GM18520 (cell line): Measurements from ENCODE around the gene KDM4B.
"Not testable (repeated sequence)": the region's sequence is repeated elsewhere in the genome, so short reads cannot be mapped to it uniquely, and the experiment has no call there.

Experiments
- ATAC-seq: cut with Tn5 transposase; IDR thresholded peaks from one replicate; pipeline ENCODE4 v1.9.1; 2021; ENCODE audit not compliant: unreplicated experiment

KDM4B gene

DNA sequence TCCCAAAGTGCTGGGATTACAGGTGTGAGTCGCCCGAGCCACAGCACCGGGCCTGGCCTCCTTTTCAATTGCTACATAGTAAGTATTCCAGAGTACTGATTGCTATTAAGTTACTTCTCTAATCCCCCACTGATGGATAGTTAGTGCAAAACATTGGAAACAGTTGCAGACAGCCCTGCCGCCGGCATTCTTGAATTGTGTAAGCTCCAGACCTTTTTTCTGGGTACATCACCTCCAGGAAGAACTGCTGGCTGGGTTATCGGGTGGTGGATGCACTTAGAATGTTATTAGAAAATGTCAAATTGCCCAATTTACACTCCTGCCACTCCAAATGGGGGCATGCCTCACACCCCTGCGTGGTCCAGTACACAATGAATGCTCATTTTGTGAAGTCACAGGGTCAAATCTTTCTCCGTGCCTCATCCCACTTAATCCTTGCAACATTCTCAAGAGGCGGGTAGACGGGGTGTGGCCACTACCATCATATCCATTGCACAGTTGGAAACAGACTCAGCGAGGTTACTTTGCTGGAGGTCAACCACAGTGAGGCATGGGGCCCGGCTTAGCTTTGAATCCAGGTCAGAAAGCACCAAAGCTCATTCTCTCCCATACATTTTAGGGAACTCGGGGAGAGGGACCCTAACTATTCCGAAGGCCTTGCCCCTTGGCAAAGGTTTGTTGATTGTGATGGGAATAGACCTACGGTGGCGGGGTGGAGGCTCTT, 1.0 kb upstream of the KDM4B start:
- ATAC-seq, result no peak

DNA sequence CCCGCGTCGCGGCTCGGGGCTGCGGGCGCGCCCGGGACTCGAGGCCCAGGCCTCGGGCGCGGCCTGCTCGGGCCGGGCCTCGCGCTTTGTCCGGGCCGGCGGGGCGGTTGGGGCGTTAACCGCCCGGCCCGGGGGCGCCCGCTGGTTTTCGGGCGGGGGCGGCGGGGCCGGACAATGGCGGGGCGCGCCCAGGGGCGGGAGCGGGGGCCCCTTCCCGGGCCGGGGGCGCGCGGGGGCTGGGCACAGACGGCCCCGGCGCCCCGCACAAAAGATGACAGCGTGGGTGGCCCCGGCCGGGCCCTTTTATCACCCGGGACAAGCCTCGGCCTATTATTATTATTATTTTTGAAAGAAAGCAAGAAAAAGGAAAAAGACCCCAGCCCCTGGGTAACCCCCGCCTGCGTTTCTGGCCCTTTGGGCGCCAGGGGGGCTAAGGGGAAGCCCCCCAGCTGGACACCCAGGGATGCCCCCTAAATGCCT, 419 bp downstream of the KDM4B start:
- no peak for ATAC-seq

DNA sequence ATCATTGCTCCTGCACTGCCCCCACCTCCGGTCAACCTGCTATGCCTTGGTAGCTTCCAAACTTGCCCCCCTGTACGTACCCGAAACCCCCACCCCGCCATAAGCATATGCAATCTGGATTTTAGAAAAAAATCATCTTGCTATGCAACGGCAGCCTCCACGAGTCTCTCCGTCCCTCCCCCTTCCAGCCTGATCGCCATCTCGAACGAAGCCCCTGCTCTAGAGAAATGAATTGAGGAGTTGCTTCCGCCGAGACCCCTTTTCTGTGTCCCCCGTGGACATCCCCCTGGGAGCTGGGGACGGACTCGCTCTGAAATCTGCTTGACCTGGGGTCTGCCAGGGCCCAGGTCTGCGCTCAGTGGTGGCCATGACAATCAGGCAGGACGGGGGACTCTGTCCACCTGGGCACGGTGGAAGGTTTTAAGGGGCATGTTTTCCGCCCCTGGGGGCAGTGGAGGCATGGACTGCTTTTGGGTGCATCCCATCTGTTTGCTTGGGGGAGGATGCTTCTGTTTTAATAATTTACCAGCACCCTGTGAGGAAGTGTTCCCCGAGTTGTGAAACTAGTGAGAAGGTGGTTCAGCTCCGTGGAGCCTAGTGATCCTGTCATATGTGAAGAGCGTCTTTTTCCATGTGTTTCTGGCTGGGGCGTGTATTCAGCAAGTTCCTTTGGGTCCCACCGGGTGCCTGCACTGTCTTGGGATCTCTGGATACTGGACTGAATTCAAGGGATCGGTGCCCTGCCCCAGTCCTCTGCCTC, 1.0 kb downstream of the KDM4B start:
- no peak for ATAC-seq

DNA sequence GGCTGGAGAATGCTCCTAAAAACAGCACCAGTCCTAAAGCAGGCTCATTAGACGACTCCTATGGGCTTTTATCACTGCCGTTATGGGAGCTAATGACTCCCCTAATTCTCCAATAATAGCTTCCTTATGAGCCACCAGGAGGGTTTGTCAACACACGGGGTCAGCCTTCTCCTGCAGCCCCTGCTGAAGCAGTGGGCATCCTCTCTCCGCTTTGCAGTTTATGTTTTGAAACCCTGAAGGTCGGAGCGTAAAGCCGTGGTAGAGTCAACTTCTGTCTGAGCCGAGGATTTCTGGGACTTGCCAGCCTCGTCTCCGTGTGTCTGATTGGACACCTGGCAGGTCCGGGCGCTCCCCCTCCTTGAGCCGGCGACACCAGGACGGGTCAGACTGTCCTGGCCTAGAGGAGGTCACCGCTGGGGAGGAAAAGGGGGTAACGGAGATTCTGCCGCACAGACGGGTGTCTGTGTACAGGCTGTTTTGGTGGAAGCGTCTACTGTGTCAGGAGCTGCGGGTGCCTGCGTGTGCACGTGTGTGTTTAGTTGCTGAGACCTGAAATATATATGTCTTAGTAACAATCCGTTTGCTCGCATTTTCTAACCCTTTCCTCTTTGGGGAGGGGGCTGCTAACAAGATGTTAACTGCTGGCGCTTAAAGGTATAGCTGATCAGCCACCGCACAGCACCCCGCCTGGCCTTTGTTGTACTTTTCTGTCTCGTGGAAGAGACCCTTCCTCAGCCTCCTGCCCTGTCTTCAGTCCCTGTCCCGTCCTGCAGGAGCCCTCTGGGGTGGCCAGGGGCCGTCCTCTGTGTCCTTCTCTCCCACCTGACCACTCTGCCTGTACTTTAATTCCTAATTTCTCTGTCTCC, 1.9 kb downstream of the KDM4B start:
- ATAC-seq, result no peak

DNA sequence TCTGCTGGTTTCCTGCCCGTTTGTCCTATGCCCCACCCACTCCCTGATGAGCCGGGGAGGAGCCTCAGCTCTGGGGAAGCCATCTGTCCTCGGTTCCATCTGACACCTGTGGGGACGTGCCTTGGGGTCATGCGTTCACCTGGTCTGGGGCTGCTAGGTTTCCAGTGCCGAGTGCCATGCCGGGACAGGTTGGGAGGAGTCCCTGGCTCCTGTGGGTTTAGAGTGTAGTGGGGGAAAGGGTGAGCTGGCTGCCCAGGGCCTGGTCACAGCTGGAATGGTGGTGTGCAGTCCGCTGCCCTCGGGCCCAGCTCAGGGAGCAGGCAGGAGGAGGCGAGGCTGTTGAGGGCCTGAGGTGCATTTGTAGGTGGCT, 2.5 kb downstream of the KDM4B start:
- no peak for ATAC-seq

DNA sequence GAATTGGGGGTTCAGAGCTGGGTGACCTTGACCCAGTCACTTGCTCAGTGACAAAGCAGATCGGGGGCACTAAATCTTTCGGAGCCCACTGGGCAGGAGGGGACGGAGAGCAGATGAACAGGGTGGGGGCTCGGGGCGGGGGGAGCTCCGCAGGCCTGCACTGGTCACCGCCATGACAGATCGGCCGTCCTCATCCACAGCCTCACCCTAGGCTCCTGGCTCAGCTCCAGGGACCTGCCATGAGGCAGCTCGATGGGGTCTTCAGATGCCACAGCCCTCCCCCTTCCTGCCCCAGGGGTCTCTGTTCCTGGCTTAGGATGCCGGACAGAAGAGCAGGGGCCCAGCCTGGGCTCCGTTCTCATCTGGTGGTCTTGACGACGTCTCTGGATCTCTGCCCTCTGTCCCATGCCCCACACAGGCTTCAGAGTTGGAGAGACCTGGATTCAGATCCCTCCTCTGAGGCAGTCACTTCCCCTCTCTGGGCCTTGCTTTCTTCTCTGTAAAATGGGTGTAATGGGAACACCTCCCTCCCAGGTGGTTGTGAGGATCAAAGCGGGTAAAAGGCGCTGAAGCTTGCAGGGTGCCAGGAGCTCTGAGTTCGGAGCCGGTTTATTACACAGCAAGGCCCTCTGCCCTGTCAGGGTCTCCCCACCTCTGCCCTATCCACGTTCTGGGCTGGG, 3.0 kb downstream of the KDM4B start:
- no peak for ATAC-seq

DNA sequence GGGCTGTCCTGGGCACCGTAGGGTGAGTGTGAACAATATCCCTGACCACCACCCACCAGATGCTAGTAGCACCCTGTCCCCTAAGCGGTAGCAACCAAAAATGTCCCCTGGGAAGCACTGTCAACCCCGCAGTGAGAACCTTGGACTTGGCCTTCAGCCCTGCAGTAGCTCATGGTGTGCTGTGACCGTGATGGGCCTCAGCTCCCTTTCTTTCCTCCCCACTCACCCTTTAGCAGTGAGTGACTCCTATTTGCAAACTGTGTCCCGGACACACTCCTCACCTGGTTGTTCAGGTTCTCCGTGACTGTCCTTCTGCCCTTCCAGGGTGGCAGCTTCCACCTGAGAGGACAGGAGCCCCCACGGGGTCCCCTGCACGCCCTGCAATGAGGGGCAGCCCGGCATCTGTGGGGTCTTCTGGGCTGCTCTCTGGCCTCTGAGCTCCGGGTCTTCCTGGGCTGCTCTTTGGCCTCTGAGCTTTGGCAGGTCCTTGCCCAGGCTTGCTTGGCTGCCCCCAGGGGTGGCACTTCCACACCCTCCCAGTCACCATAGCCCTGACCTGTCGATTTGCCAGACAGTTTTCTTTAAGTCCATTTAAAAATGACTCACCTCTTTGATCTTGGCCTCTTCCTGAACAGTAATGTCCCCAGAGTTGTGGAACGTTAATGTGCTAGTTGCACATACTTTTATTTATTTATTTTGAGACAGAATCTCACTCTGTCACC, 3.8 kb downstream of the KDM4B start:
- no peak for ATAC-seq

DNA sequence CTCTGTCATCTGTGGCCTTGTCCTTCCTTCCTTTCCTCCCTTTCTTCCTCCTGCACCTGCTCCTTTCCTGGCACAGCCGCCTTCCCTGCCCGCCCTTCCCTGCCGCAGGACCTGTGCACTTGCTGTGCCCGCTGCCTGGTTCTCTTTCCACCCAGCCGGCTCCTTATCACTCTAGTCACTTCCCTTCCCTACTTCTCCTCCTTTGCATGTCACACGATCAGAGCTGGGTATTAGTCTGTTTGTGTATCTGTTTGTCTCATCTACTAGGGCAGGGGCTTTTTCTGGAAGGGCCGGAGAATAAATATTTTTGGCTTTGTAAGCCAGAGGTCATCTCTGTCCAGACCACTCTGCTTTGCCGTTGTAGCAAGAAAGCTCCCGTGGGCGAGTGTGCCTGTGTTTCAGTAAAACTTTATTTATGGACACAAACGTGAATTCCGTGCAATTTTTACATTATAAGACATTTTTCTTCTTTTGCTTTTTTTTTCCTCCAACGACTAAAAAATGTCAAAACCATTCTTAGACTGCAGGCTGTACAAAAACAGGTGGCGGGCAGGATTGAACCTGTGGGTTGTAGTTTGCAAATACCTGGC, 6.1 kb downstream of the KDM4B start:
- no peak for ATAC-seq

DNA sequence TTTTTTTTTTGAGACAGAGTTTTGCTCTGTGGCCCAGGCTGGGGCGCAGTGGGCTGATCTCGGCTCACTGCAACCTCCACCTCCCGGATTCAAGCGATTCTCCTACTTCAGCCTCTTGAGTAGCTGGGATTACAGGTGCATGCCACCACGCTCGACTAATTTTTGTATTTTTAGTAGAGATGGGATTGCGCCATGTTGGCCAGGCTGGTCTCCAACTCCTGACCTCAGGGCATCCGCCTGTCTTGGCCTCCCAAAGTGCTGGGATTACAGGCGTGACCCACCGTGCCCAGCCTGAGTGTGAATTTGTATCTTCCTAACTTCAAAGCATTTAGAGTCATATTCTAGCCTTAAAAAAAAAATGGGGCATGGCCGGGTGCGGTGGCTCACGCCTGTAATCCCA, 6.7 kb downstream of the KDM4B start:
- not testable (repeated sequence) for ATAC-seq

DNA sequence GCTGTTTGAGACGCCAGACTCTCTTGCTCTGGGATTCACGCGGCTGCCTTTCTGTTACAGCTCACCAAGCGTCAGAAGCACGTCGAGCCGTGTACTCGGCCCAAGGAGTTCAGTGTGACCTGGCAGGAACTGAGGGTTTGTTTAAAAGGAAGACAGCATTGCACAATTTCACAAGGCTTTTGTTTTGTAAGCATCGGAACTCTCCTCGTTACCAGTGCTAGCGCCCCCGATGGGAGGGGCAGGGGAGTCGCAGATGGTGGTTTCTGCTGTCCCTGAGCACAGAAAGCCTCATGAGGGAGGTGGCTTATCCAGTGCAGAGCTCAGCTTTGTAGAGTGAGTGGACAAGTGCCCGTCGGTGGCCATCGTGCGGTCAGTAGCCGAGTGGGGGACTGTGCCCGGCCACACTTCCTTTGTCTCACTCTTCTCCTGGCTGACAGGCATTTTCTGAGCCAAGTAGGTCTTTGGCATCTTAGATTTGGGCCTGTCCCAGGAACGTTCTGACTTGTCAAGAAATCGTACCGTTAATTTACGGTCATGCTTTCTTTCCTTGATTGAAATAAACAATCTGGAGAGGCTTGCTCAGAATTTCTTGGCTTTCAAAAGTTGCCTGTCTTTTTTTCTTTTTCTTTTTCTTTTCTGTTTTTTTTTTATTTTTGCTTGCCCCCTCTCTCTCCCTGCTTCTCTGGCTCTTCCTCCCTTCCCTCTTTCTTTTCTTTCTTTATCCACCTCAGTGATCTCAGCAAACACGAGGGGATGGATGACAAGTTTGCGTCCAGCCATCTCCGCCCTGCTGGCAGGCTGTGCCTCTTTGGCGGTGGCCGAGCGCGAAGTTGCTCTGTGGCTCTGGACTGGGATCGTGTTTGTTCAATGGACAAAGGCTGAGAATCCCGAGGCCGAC, 7.7 kb downstream of the KDM4B start:
- ATAC-seq, result no peak

DNA sequence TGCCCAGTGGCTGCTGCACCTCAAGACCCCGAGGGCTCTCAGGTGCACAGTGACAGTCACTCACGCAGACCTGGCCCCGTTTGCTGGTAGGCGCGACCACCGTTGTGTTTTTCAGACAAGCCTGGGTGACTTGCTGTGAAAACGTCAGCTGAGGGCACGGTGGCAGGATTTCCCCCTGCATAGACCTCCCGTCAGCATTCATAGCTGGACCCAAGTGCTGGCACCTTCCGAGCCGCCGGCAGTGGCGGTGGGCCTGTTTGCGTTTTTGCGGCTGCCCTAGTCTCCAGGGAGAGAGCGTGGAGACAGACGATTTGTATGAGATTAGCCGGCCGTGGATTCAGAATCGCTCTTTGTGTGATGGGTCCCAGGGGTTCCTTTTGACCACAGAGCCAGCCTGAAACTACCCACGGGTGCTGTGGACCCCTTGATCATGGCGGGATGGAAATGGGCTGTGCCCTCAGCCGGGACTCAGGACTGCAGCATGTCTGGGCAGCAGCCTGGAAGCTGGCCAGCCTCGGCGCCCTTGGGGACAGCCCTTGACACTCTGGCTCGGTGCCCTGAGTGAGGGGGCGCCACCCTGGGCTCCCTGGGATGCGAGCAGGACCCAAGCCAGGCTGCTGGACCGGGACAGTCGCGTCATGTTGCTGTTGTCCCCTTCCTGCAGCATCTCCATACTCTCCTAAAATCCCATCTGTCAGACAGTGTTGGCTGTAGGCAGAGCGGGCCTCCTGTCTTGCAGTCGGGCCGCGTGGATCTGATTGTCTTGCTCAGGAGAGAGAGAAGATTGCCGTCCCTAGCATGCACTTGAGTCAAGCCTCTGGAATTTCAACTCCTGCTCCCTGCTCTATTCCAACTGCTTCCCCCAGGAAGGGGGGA, 8.6 kb downstream of the KDM4B start:
- no peak for ATAC-seq

DNA sequence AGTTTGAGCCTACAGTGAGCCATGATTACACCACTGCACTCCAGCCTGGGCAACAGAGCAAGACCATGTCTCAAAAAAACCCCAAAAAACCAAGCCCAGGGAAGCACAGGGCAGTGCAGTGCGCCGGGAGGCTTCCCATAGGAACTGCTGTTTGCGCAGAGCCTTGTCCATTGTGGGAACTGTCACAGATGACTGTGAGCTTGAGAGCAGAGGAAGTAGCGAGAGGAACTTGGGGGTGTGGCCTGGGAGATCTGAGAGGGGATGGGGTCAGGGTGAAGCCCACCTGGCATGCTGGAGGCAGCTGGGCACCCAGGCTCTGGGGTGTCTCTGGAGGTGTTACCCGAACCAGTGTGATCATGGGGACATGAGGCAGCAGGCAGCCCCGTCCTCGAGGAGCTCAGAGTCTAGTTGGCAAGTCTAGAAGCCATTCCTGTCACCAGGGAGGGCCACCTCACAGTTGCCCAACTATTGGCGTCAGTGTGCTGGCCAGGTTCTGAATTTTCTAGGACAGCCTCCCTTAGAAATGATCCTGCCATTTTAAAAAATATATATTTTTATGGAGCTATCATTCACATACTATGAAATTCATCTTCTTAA, 10.4 kb downstream of the KDM4B start:
- no peak for ATAC-seq

DNA sequence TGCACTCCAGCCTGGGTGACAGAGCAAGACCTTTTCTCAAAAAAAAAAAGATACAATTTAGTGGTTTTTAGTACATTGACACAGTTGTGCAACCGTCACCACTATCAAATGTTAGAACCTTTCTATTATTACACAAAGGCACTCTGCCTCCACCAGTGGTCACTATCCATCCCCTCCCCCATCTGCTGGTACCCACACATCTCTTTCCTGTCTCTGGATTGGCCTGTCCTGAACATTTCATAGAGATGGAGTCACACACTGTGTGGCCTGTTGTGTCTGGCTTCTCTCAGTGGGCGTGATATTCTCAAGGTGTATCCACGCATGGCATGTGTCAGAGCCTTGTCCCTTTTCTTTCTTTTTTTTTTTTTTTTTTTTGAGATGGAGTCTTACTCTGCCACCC, 11.2 kb downstream of the KDM4B start:
- no peak for ATAC-seq

DNA sequence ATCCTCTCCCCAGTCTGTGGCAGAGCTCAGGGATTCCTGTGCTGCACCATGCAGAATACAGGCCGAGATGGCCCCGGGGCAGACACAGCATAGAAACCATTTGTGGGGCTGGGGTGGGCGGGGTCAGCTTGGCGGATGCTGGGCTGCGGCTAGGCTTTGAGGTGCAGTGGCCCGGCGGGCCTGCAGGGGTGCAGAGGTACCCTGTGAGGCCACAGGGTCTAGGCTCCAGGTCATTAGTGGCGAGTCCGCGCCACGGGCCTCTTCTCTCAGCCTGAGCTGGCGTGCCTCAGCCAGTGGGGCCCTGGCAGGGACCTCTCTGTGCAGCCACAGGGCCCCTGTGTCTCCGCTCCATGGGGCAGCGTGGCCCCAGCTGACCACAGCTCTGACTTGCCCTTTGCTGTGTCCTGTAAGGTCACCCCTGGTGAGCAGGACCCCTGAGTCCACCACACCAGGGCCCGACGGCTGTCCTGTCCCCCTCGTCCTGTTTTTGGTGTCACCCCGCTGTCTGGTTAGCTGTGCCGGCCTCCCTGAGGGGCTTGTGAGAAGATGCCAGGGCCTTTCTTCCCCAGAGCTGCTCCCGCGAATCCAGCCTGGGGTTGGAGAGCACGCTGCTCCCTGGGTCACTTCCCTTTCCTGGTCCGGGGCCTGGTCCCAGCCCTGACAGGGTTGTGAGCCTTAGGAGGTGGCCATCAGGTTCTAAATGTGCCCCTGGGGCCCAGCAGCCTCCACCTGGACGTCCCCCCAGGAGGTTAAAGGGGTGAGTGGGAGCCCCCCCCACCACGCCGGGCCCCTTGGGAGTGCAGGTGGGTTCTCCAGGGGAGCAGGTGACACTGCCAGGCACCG, 12.1 kb downstream of the KDM4B start:
- no peak for ATAC-seq

DNA sequence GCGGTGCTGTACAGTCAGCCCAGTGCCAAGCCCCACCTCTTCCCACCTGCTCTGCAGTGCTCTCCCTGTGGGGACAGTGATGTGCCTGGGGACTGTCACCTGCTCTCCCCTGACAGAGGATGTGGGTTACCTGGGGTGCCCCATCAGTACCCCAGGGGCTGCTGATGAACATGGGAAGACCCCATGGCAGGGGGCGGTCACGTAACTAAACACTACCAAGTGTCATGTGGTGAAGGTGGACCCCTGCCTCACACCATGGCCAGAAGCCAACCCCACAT, 12.7 kb downstream of the KDM4B start:
- ATAC-seq, result no peak

DNA sequence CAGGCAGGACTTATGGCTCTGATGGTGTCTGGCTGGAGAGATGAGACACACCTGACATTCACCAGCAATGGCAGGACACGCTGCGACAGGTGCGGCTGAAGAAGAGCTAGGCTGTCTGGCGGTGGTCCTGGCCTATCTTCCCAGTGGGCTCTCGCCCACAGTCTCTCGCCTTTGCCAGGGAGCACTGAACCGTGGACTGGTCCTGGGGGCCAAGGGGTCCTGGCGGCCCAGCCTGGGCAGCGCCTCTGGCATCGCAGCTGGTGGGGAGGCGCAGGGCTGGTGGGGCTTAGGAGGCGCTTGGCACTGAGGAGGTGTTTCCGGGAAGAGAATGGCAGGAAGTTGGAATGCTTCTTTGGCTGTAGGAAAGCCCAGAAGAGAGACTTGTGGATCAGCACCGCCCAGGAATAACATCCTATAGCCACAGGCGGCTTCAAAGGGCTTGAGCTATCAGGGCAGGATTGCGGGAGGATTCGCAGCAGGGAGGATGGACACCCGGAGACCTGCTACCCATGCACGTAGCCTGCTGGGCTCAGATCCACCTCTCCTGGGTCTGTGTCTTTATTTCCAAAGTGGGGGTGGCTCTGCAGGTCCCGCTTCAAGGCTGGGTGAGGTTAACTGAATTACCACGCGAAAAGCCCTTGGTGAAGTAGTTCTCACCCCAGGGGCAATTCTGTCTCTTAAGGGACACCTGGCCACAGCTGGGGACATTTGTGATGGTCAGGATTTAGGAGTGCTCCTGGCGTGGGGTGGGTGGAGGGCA, 14.6 kb downstream of the KDM4B start:
- no peak for ATAC-seq

DNA sequence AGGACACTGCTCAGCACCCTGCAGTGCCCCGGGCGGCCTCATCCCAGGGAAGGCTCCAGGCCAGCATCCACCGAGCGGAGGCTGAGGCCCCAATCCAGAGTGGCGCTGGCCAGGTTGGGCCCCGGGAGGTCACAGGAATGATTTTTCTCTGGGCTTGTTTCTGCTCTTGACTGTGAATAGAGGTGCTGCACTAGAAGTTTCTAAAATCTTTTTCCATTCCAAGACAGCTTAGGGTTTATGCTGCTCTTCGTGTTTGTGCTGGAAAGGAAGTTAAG, 15.1 kb downstream of the KDM4B start:
- ATAC-seq, result no peak
